Retinal pigment epithelial cell (primary cell): Measurements from ENCODE around the gene TGM1.

ENCODE experiments used
- DNase-seq: peaks from one replicate; pipeline ENCODE4 v3.0.0-alpha.2; 2010; ENCODE audit warnings: low read depth
- H3K4me3 ChIP-seq: 2 replicates; pipeline ENCODE4 v1.5.1; 2011; ENCODE audit warnings: mild to moderate bottlenecking, low read length, control low read depth, moderate library complexity
- CTCF ChIP-seq: conservative IDR thresholded peaks from 2 replicates; pipeline ENCODE4 v1.5.1; 2011; ENCODE audit warnings: low read depth, low read length, control low read depth, inconsistent platforms

TGM1 gene

DNA sequence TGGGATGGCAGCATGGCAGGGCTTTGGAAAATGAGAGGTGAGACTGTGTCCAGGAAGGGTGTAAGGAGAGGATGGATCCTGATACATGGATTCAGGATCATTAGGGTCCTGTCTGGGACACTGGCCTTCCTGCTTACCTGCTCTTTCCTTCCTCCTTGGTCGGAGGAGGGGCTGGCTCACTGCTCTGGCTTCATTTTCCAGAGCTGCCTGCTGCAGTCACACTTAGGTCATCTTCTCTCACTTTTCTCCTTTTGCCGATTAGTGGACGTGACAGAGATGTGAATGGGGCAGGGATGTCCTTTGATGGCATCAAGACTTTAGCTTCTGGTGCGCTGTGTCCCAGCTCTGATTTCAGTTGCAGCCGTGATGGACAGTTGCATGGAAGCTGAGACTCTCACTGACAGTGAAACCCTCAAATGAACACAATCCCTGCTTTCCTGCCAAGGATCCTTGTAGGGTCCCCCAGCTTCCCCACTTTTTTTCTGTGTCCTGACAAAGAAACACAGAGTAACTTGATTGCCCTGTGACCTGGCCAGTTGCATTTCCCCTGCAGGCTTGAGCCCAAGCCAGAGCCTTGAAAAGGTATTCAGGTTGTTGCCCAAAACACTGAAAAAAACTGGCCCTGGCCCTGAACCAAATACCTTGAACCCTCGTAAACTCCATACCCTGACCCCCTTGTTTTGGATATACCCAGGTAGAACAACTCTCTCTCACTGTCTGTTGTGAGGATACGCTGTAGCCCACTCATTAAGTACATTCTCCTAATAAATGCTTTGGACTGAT, 45.6 kb upstream of the TGM1 start:
- no peak for TF ChIP-seq CTCF
- no peak for DNase-seq
- no peak overlapping the region for H3K4me3 ChIP-seq

GRCh38 chr14:24307575-24308341, 44.8 kb upstream of the TGM1 start, which contains the start of gene CIDEB:
Gene CIDEB (minus strand): TSS chr14:24307977. CDS start chr14:24307858, 119 bp downstream.
- H3K4me3 ChIP-seq: no peak within 1 kb of the TSS
- no peak for DNase-seq
- peak; percentile 98 for TF ChIP-seq CTCF

DNA sequence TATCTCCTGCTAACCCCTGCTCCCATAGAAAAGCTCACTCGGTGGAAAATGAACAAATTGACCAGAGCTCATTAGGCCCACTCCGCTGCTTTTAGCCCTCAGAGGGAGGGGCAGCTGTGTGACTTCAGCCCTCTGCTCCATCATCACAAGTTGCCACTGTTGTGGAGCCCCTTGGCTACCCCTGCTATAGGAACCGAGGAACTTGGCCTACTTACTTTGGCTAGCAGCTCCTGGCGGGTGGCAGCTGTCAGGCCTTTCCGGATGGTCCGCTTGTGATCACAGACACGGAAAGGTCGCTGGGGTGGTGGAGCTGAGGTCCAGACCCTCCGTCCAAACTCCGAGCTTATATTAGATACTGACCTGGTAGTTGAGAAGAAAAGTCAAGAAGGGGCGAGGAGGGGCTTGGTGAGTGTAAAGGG, 44.2 kb upstream of the TGM1 start:
- no peak for TF ChIP-seq CTCF
- no peak overlapping the region for H3K4me3 ChIP-seq
- DNase-seq: no peak

DNA sequence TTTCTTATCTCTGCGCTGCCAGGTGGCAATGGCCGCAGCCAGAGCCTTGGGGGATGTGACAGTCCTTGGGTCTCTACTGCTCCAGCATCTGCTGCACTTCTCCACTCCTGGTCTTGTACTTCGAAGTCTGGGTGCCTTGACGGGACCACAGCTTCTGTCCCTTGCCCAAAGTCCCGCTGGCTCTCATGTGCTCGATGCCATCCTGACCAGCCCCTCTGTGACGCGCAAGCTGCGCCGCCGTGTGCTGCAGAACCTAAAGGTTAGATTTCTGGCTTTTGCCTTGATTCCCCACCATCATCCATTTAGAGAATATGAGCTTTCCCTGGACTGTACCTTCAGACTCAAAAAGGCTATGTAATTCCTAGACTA, 41.0 kb upstream of the TGM1 start:
- no peak for DNase-seq
- TF ChIP-seq CTCF: no peak
- H3K4me3 ChIP-seq: no peak overlapping the region

DNA sequence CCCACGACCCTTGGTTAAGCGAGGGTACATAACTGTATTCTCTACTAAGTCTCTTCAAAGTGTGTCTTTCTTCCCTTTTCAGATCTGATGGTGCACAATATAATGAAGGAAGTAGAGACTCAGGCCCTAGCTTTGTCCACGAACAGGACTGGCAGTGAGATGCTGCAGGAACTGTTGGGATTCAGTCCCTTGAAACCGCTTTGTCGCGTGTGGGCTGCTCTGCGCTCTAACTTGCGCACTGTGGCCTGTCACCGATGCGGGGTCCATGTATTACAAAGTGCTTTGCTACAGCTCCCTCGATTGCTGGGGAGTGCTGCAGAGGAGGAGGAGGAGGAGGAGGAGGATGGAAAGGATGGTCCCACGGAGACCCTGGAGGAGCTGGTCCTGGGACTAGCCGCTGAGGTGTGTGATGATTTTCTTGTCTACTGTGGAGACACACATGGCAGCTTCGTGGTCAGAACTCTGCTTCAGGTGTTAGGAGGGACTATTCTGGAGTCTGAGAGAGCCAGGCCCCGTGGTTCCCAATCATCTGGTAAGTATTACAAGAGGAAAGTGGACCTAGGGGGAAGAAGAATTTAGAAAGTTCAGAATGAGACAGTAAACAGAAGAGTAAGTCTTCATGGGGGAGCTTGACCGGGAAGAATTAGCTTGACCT, 37.5 kb upstream of the TGM1 start:
- DNase-seq: no peak
- TF ChIP-seq CTCF: no peak
- peak overlapping the region; percentile 95 for H3K4me3 ChIP-seq

DNA sequence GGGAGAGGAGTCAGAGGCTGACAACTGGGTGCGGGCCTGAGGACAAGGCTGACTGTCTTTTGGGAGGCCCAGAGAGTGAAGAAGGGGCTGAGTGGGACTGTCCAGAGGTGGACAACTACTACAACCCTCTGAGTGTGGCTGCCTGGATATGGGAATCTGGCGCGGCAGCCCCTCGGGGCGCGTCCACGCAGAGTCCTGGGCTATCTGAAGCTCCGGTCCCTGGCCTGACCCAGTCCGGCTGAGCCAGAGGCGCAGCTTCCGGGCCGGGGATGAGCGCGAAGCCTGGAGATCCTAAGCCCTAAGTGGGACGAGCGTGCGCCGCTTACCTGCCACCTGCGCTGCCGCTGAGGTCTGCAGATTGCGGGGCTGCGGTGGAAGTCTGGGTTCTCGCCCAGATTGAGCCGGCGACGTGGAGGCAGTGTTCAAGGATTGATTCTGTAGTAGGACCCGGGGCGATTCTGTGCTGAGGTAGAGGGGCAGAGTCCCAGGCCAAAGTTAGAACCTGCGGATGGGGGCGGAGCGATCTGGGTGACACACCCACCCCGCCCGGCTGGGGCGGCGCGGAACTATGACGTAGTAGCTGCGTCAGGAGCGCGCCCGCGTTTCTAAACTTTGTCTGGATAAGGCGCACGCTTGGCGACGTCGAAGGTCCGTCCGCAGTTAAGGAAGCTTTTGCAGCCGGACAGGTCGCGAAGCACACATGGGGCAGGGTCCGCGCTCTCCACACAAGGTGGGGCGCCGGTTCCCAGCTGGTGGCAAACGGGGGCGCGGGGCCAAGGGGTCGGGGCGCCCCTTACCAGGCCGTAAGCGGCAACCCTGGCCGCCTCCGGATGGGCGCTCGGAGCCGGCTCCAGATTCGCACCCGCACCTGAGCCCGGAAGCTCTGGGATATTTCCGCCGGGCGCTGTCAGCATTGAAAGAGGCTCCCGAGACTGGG, 36.5 kb upstream of the TGM1 start, which contains the start of the genes DHRS1 and NOP9:
Gene DHRS1 (minus strand): TSS at position 526 of the 937 bp plus-strand sequence. CDS start 674 bp downstream, outside the sequence.
Gene NOP9 (plus strand): TSS at position 596 of the 937 bp plus-strand sequence. CDS start 105 bp downstream, at position 701.
- peak; percentile 52 for DNase-seq
- peak within 1 kb of the TSS; percentile 95 for H3K4me3 ChIP-seq
- no peak for TF ChIP-seq CTCF
